CD14-positive monocyte (primary cell): ENCODE data around the gene PRPF18. TPM values are rescaled to one million over a fixed set of nuclear protein-coding genes. Genes with fewer than 3 reads are reported as not detected.

Source experiments
- DNase-seq, 3 donors: peaks; one replicate each; pipeline ENCODE4 v3.0.0-alpha.2; 2011 to 2022
- H2AFZ ChIP-seq: 2 replicates; pipeline ENCODE4 v1.6.0; 2012; ENCODE audit warnings: mild to moderate bottlenecking, low read depth, low read length, inconsistent platforms; ENCODE audit not compliant: insufficient read depth, poor library complexity, severe bottlenecking
- H3K27ac ChIP-seq, 2 donors: 1 replicate in 1 of 2; 2 replicates in 1 of 2; pipeline ENCODE4 v1.5.1; 2012 to 2013; ENCODE audit warnings: low read length in 2 of 2, control low read depth in 1 of 2, inconsistent platforms in 1 of 2, low read depth in 1 of 2, mild to moderate bottlenecking in 1 of 2
- H3K27me3 ChIP-seq, 2 donors: one replicate each; pipeline versions ENCODE4 v1.6.0 to v1.6.1; 2011 to 2013; ENCODE audit warnings: low read length in 2 of 2; ENCODE audit not compliant: control insufficient read depth in 2 of 2, insufficient read depth in 2 of 2
- H3K36me3 ChIP-seq, 2 donors: replicated peaks in 1 of 2; 1 replicate in 1 of 2; 2 replicates in 1 of 2; pipeline versions ENCODE4 v1.5.1 to v1.6.1; 2012 to 2013; ENCODE audit warnings: low read length in 2 of 2, control low read depth in 1 of 2, inconsistent platforms in 1 of 2, mild to moderate bottlenecking in 1 of 2; ENCODE audit not compliant: insufficient read depth in 2 of 2, control insufficient read depth in 1 of 2
- H3K4me1 ChIP-seq, 2 donors: 1 replicate in 1 of 2; 2 replicates in 1 of 2; pipeline versions ENCODE4 v1.5.1 to v1.6.1; 2012 to 2013; ENCODE audit warnings: low read length in 2 of 2, control low read depth in 1 of 2, inconsistent platforms in 1 of 2, mild to moderate bottlenecking in 1 of 2, moderate library complexity in 1 of 2; ENCODE audit not compliant: insufficient read depth in 2 of 2, control insufficient read depth in 1 of 2
- H3K4me2 ChIP-seq: replicated peaks from 2 replicates; pipeline ENCODE3; 2012; ENCODE audit warnings: low read length, moderate library complexity, mild to moderate bottlenecking; ENCODE audit not compliant: poor library complexity, severe bottlenecking; ENCODE audit errors: extremely low read depth
- H3K4me3 ChIP-seq, 3 experiments: fragments of 200-600 bp in 1 of 3; sonication (generic) in 1 of 3; replicated peaks in 1 of 3; 1 replicate in 2 of 3; 2 replicates in 1 of 3; pipeline ENCODE4 v1.5.1; 2011 to 2013; ENCODE audit warnings: low read length in 3 of 3, mild to moderate bottlenecking in 3 of 3, control low read depth in 2 of 3, low read depth in 2 of 3, inconsistent platforms in 1 of 3, moderate library complexity in 1 of 3
- H3K79me2 ChIP-seq: 2 replicates; pipeline ENCODE4 v1.6.0; 2012; ENCODE audit warnings: mild to moderate bottlenecking, control low read depth, inconsistent platforms, low read length, moderate library complexity; ENCODE audit not compliant: insufficient read depth
- H3K9ac ChIP-seq: 2 replicates; pipeline ENCODE4 v1.6.0; 2017; ENCODE audit warnings: low read length, mild to moderate bottlenecking; ENCODE audit not compliant: insufficient read depth, poor library complexity, severe bottlenecking
- H3K9me3 ChIP-seq, 2 donors: replicated peaks in 1 of 2; 1 replicate in 1 of 2; 2 replicates in 1 of 2; pipeline versions ENCODE4 v1.5.1 to v1.6.1; 2012 to 2013; ENCODE audit warnings: low read length in 2 of 2, control low read depth in 1 of 2; ENCODE audit not compliant: control insufficient read depth in 1 of 2, insufficient read depth in 1 of 2
- H4K20me1 ChIP-seq: 2 replicates; pipeline ENCODE4 v1.6.0; 2012; ENCODE audit warnings: mild to moderate bottlenecking, low read length, control low read depth, moderate library complexity; ENCODE audit not compliant: insufficient read depth
- H3K27ac Mint-ChIP-seq, 7 donors: one replicate each; pipeline ENCODE4 v1.8.0; 2020; ENCODE audit warnings: mild to moderate bottlenecking in 7 of 7, mixed read lengths in 7 of 7, moderate library complexity in 6 of 7, inconsistent platforms in 2 of 7
- H3K27me3 Mint-ChIP-seq, 3 donors: one replicate each; pipeline ENCODE4 v1.8.0; 2021 to 2022; ENCODE audit warnings: low read depth in 3 of 3, mild to moderate bottlenecking in 3 of 3, mixed read lengths in 3 of 3, moderate library complexity in 3 of 3, inconsistent platforms in 1 of 3
- H3K36me3 Mint-ChIP-seq, 2 donors: one replicate each; pipeline ENCODE4 v1.8.0; 2020; ENCODE audit warnings: mixed read lengths in 2 of 2, inconsistent platforms in 1 of 2, mild to moderate bottlenecking in 1 of 2
- H3K4me1 Mint-ChIP-seq: one replicate; pipeline ENCODE4 v1.8.0; 2020; ENCODE audit warnings: mild to moderate bottlenecking, mixed read lengths
- H3K4me3 Mint-ChIP-seq, 2 donors: one replicate each; pipeline ENCODE4 v1.8.0; 2020; ENCODE audit warnings: mild to moderate bottlenecking in 2 of 2, mixed read lengths in 2 of 2, moderate library complexity in 1 of 2
- H3K9me3 Mint-ChIP-seq, 7 donors: one replicate each; pipeline ENCODE4 v1.8.0; 2020 to 2022; ENCODE audit warnings: mixed read lengths in 7 of 7, mild to moderate bottlenecking in 6 of 7, moderate library complexity in 6 of 7, inconsistent platforms in 2 of 7
- WGBS: methylation state at CpG from one replicate; pipeline ENCODE4 v1.1.5; 2013; ENCODE audit warnings: missing lambda C conversion rate; ENCODE audit not compliant: insufficient coverage; 5-methylcytosine and 5-hydroxymethylcytosine counted together
- intact Hi-C, 2 donors: fragments of 100-400 bp; cut with micrococcal nuclease; formaldehyde crosslinking; loops; one replicate each; pipeline versions ENCODE4 v1.15.0 to v1.15.1; 2023
- polyA plus RNA-seq, 3 donors: library from polyadenylated mRNA; depleted of rRNA in 1 of 3; unstranded in 2 of 3; stranded (reverse) in 1 of 3; fragments of 300-500 nt in 2 of 3; fragments of >200 nt in 1 of 3; fragmentation: Illumina TruSeq in 2 of 3; gene quantifications; 1 replicate in 2 of 3; 2 replicates in 1 of 3; pipeline ENCODE4 v1.2.3, GENCODE V29; 2012 to 2021
- TF ChIP-seq, protein P1 (sequence below): fragments of 200-600 bp; IDR thresholded peaks from one replicate; pipeline ENCODE4 v1.8.0; 2022; ENCODE audit warnings: antibody characterized with exemption, mild to moderate bottlenecking

The PRPF18 gene
- polyA plus RNA-seq, 3 donors: 13.8 to 31.4 (median 26.8) TPM

DNA sequence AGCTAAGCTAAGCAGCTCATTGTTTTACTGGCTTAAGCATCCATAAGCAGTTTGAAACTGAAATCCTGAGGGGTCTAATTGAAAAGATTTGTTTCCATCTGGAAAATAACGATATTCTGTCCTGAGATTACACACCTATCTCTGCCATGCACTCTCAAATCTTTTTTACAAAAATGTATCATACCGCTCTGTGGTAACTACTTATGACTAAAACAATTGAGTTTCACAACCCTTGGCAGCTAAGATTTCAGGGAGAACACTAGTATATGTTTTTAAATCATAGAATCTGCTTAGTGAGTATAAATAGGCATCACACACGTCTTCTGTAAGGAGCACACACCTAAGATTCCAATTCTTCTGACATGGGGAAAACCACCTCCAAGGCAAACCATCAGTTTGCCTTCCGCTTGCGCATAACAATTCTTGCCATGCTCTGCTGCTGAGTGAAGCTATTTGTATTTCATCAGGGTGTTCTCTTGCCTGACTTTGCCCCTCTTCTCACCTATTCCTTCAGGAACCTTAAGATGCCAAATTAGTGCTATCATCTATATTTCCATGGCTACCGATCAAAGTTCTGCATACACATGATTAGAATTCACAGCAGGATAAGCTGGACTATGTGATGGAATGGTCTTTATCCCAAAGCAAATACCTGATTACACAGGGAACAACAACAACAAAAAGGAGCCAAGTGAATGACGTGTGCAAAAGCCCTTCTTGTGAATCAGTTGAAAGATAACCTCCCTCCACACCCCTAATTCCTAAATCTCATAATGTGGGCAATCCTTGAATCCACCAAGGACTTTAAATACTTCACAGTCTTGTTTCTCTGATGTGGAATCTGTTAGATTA, 40.9 kb downstream of the PRPF18 start:
- intact Hi-C loops: no loop called here
- no peak overlapping the region for H3K4me3 Mint-ChIP-seq
- WGBS: 100% methylated on average over 1 of the region's 7 CpGs

DNA sequence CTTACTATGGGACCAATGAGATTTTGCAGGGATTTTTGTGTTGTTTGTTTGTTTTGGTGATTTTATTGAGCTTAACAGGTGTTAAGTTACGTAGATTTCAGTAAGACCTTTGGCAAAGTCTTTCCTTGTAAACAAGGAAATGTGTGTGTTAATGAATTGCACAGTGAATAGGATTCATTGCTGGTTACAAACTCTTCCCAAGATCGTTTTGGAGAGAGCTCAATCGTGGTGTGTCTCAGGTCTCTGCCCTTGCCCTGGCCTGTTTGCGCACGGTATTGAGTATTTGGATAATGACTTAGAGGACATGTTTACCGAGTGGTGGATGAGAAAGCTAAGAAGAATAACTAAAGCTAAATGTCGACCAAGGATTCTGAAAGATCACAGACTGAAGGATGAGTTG, 41.9 kb downstream of the PRPF18 start:
- no peaks in the 10 kb centered on the region for H3K9me3 ChIP-seq
- Mint-ChIP-seq H3K4me3 (no peak overlapping the region), H3K4me1 (peaks cover 19% of the 10 kb centered on the region), H3K27me3 (no peaks in the 10 kb centered on the region), H3K27ac (no peak overlapping the region), H3K36me3 (peaks cover 57 to 64% of the 10 kb centered on the region in 2 donors), H3K9me3 (no peaks in the 10 kb centered on the region)
- H2AFZ ChIP-seq: no peak overlapping the region
- no peaks in the 10 kb centered on the region for H3K79me2 ChIP-seq
- no peak overlapping the region for H3K9ac ChIP-seq
- H3K36me3 ChIP-seq: peaks cover 29 to 94% of the 10 kb centered on the region in 2 donors
- no peak for DNase-seq
- H3K4me3 ChIP-seq: no peak overlapping the region
- no peaks in the 10 kb centered on the region for H4K20me1 ChIP-seq
- H3K27me3 ChIP-seq: no peaks in the 10 kb centered on the region
- 96% methylated on average over 5 of the region's 7 CpGs for WGBS
- TF ChIP-seq, protein P1, sequence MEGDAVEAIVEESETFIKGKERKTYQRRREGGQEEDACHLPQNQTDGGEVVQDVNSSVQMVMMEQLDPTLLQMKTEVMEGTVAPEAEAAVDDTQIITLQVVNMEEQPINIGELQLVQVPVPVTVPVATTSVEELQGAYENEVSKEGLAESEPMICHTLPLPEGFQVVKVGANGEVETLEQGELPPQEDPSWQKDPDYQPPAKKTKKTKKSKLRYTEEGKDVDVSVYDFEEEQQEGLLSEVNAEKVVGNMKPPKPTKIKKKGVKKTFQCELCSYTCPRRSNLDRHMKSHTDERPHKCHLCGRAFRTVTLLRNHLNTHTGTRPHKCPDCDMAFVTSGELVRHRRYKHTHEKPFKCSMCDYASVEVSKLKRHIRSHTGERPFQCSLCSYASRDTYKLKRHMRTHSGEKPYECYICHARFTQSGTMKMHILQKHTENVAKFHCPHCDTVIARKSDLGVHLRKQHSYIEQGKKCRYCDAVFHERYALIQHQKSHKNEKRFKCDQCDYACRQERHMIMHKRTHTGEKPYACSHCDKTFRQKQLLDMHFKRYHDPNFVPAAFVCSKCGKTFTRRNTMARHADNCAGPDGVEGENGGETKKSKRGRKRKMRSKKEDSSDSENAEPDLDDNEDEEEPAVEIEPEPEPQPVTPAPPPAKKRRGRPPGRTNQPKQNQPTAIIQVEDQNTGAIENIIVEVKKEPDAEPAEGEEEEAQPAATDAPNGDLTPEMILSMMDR: no peak
- peaks cover 10 to 19% of the 10 kb centered on the region in 2 donors for H3K4me1 ChIP-seq
- intact Hi-C loops: no loop called here
- H3K27ac ChIP-seq: no peak overlapping the region
- no peak overlapping the region for H3K4me2 ChIP-seq

More for the DNA sequence above, 40.9 kb downstream of the PRPF18 start:
- H3K9me3 ChIP-seq: no peaks in the 10 kb centered on the region
- H3K27me3 ChIP-seq: no peaks in the 10 kb centered on the region
- peaks cover 31 to 85% of the 10 kb centered on the region in 2 donors for H3K36me3 ChIP-seq
- no peak overlapping the region for H3K27ac ChIP-seq
- H3K79me2 ChIP-seq: no peaks in the 10 kb centered on the region
- no peaks in the 10 kb centered on the region for H3K27me3 Mint-ChIP-seq
- H3K9ac ChIP-seq: no peak overlapping the region
- no peaks in the 10 kb centered on the region for H4K20me1 ChIP-seq
- no peak for DNase-seq
- no peak overlapping the region for H2AFZ ChIP-seq
- H3K36me3 Mint-ChIP-seq: peaks cover 53 to 57% of the 10 kb centered on the region in 2 donors
- H3K4me1 Mint-ChIP-seq: peaks cover 13% of the 10 kb centered on the region
- no peak overlapping the region for H3K27ac Mint-ChIP-seq
- peaks cover 9 to 15% of the 10 kb centered on the region in 2 donors for H3K4me1 ChIP-seq
- TF ChIP-seq, protein P1: no peak
- H3K4me3 ChIP-seq: no peak overlapping the region
- no peaks in the 10 kb centered on the region for H3K9me3 Mint-ChIP-seq
- no peak overlapping the region for H3K4me2 ChIP-seq
